Measurements from ENCODE around the gene VCAM1.
"Not testable (repeated sequence)": the region's sequence is repeated elsewhere in the genome, so short reads cannot be mapped to it uniquely, and the experiment has no call there.

The VCAM1 gene

DNA sequence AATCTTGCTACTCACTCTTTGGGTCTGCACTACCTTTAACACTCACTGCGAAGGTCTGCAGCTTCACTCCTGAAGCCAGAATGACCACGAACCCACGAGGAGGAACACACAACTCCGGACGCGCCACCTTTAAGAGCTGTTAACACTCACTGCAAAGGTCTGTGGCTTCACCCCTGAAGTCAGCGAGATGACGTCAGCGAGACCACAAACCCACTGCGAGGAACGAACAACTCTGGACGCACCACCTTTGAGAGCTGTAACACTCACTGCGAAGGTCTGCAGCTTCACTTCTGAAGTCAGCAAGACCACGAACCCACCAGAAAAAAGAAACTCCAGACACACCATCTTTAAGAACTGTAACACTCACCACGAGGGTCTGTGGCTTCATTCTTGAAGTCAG is 6.5 kb upstream of the VCAM1 start:
- ATAC-seq (replicated peaks), result peak; percentile 93
- Mint-ChIP-seq H3K27me3 (peaks cover 0 to 13% of the 10 kb centered on the region in 2 donors), H3K4me3 (peak overlapping the region; percentile 67 to 70), H3K4me1 (ENCODE audit: low read depth in 2 of 2) (peaks cover 13 to 29% of the 10 kb centered on the region in 2 donors), H3K27ac (peak overlapping the region; percentile 90 to 91), H3K36me3 (ENCODE audit: insufficient read depth) (peaks cover 11% of the 10 kb centered on the region)
- peak; percentile 70 to 79 (median 74) for DNase-seq
- not testable (repeated sequence) for H3K9me3 Mint-ChIP-seq

DNA sequence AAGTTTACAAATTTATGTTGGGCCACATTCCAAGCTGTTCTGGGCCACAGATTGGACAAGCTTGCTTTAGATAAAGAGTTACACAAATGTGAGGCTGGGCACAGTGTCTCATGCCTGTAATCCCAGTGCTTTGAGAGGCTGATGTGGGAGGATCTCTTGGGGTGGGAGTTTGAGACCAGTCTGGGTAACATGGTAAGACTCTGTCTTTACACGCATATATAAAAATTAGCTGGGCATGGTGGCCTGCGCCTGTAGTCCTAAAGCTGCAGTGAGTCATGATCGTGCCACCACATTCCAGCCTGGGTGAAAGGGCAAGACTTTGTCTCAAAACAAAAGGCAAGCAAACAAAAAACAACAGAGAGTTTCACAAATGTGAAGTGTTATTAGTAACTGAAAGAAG is 5.9 kb upstream of the VCAM1 start:
- H3K36me3 Mint-ChIP-seq (ENCODE audit: insufficient read depth), result peaks cover 11% of the 10 kb centered on the region
- peaks cover 13 to 29% of the 10 kb centered on the region in 2 donors for H3K4me1 Mint-ChIP-seq (ENCODE audit: low read depth in 2 of 2)
- peak overlapping the region; percentile 90 to 91 for H3K27ac Mint-ChIP-seq
- H3K4me3 Mint-ChIP-seq, result peak overlapping the region; percentile 67 to 70
- peaks cover 0 to 13% of the 10 kb centered on the region in 2 donors for H3K27me3 Mint-ChIP-seq
- H3K9me3 Mint-ChIP-seq, result no peaks in the 10 kb centered on the region
- ATAC-seq (replicated peaks) (no peak), DNase-seq (no peak)

DNA sequence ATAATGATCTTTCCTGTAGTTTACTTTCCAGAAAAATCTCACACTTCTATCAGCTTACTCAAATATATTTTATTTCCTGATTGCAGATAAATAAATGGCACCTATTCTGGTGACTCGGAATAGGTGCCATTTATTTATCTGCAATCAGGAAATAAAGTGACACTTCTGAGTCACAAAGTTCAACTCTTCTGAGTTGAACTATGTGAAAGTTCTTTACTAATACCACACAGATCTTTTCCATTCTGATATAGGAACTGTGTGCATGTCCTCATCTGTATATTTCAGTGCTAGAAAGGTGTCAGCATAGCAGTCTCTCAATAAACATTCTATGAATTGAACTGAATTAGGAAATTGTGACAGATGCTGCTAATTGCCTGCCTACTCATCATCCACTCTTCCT is 4.9 kb upstream of the VCAM1 start:
- ATAC-seq (replicated peaks), result peak; percentile 38
- Mint-ChIP-seq H3K27ac (peak overlapping the region in 1 of 2 donors; percentile 54), H3K4me1 (ENCODE audit: low read depth in 2 of 2) (peaks cover 15 to 29% of the 10 kb centered on the region in 2 donors), H3K36me3 (ENCODE audit: insufficient read depth) (peaks cover 11% of the 10 kb centered on the region), H3K4me3 (no peak overlapping the region), H3K27me3 (peaks cover 0 to 8% of the 10 kb centered on the region in 2 donors), H3K9me3 (no peaks in the 10 kb centered on the region)
- no peak for DNase-seq

DNA sequence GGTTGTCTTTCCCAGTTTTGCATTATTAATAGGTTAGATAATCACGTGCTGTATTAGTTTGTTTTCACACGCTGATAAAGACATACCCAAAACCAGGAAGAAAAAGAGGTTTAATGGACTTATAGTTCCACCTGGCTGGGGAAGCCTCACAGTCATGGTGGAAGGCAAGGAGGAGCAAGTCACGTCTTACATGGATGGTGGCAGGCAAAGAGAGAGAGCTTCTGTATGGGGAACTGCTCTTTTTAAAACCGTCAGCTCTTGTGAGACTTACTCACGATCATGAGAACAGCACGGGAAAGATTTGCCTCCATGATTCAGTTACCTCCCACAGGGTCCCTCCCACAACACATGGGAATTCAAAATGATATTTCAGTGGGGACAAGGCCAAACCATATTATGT is 2.3 kb upstream of the VCAM1 start:
- ATAC-seq (replicated peaks) (no peak), DNase-seq (no peak)
- Mint-ChIP-seq H3K27me3 (peaks cover 7 to 13% of the 10 kb centered on the region in 2 donors), H3K27ac (no peak overlapping the region), H3K9me3 (no peaks in the 10 kb centered on the region), H3K4me1 (ENCODE audit: low read depth in 2 of 2) (peaks cover 19 to 23% of the 10 kb centered on the region in 2 donors), H3K36me3 (ENCODE audit: insufficient read depth) (peaks cover 11% of the 10 kb centered on the region), H3K4me3 (no peak overlapping the region)

DNA sequence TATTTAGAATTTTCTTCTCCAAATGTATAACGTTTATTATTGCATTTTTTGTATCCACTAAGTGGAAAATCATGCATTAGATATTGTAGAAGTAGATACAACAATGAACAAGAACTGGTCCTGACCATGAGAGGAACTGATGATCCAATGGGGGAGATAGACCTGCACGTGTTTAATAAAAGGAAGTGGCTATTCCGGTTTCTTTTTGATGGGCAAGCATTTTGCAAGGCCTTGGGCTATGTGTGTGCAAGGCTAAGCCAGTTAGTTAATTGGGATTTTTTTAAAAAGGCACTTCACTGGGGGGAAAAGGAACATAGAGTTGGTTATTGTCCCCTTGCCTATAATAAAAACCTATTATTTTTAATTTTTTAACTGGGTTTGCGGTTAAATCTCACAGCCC is 961 bp upstream of the VCAM1 start:
- no peak overlapping the region for H3K27ac Mint-ChIP-seq
- H3K4me1 Mint-ChIP-seq (ENCODE audit: low read depth in 2 of 2), result peaks cover 9 to 10% of the 10 kb centered on the region in 2 donors
- H3K9me3 Mint-ChIP-seq, result no peaks in the 10 kb centered on the region
- H3K36me3 Mint-ChIP-seq (ENCODE audit: insufficient read depth), result peaks cover 2% of the 10 kb centered on the region
- H3K4me3 Mint-ChIP-seq, result no peak overlapping the region
- no peak for ATAC-seq (replicated peaks)
- DNase-seq, result no peak
- peaks cover 11 to 14% of the 10 kb centered on the region in 2 donors for H3K27me3 Mint-ChIP-seq

DNA sequence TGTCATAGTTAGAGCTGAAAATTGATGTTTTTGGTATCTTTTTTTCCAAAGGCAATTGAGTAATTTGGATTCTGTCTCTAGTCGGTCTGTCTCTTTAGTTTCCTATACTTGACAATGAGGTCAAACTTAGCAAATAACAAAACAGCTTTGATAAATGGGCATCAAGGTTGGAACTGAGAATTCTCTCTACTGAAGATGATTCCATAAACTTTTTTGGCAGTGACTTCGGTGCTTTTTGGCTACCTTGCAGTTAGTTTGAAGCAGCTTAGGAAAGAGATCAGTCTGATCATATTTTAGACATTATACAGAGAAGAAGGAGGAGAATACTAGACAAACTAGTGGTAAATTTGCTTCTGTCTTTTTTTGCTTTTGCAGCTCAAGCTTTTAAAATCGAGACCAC is 559 bp downstream of the VCAM1 start:
- Mint-ChIP-seq H3K9me3 (no peaks in the 10 kb centered on the region), H3K4me1 (ENCODE audit: low read depth in 2 of 2) (peaks cover 4 to 7% of the 10 kb centered on the region in 2 donors), H3K27ac (peak overlapping the region in 1 of 2 donors; percentile 67), H3K4me3 (peak overlapping the region; percentile 11 to 24), H3K36me3 (ENCODE audit: insufficient read depth) (no peaks in the 10 kb centered on the region), H3K27me3 (peaks cover 16 to 19% of the 10 kb centered on the region in 2 donors)
- no peak for ATAC-seq (replicated peaks)
- DNase-seq, result no peak

DNA sequence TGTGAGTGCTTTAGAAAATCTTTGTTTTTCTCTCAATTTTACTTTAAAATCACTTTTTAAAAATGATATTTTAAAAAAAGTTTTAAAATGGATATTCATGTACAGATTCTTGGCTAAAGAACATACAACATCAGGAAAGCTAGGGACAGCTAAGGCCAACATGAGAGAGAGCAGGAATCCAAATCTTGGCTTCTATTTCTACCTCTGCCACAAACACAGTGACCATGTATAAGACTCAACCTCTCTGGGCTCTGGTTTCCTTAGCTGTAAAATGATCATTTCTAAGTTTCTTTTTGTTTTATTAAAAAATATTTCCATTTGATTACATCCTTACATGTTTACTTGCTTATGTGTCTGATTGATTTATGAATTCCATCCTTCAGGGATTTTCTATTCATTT is 1.2 kb downstream of the VCAM1 start:
- no peaks in the 10 kb centered on the region for H3K9me3 Mint-ChIP-seq
- no peak overlapping the region for H3K27ac Mint-ChIP-seq
- H3K4me3 Mint-ChIP-seq, result no peak overlapping the region
- peaks cover 16 to 21% of the 10 kb centered on the region in 2 donors for H3K27me3 Mint-ChIP-seq
- DNase-seq, result no peak
- no peak for ATAC-seq (replicated peaks)
- peaks cover 4 to 7% of the 10 kb centered on the region in 2 donors for H3K4me1 Mint-ChIP-seq (ENCODE audit: low read depth in 2 of 2)
- no peaks in the 10 kb centered on the region for H3K36me3 Mint-ChIP-seq (ENCODE audit: insufficient read depth)

DNA sequence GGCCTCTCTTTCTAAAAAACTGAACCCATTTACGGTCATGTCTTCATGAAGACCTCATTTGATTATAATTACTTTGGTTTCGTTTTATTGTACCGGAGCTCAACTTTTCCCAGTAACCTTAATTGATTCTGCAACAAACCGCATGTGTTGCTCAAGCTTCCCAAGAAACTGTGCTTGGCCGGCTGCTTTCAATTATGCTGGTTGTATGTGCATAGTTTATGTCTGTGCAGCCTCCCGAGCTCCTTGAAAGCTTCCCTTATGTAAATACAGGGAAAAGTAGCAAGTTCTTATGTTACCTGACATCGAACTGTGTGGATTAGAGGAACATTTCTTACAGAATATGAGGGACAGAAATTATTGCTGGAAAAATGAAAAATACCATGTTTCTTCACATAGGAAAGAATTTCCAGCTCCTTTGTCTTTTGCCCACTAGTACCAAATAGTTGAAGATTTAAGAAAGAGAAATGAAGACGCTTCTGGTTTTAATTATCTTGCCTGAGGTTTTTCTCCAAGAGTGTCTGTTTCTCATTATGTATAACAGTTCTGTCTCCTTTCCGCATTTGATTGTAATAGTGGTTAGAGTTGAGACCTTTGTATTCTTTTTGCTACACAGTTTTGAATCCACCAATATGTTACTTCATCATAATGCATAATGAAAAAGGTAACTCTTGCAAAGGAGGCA is 2.1 kb downstream of the VCAM1 start:
- Mint-ChIP-seq H3K4me3 (peak overlapping the region; percentile 30 to 49), H3K4me1 (ENCODE audit: low read depth in 2 of 2) (peaks cover 4 to 7% of the 10 kb centered on the region in 2 donors), H3K27ac (no peak overlapping the region), H3K36me3 (ENCODE audit: insufficient read depth) (no peaks in the 10 kb centered on the region), H3K9me3 (no peaks in the 10 kb centered on the region), H3K27me3 (peaks cover 16 to 29% of the 10 kb centered on the region in 2 donors)
- DNase-seq, result no peak
- ATAC-seq (replicated peaks), result no peak

DNA sequence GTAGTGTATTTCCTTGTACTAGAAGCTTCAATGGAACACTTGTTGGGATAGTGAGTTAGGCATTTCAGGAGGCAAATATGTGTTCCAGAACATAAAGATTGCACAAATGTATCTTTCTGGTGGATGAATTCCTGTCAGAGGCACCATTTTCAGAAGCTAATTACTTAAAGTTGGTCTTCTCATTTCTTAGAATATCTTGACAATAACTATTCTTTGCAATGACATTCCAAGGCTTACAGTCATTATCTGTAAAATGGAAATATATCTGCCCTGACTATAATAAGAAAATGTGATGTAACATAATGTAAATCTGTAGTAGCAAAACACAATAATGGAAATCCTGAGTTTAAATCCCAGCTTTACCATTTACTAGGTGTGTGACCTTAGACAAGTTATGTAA is 2.7 kb downstream of the VCAM1 start:
- Mint-ChIP-seq H3K27me3 (peaks cover 16 to 29% of the 10 kb centered on the region in 2 donors), H3K27ac (no peak overlapping the region), H3K9me3 (no peaks in the 10 kb centered on the region), H3K4me1 (ENCODE audit: low read depth in 2 of 2) (peaks cover 4 to 7% of the 10 kb centered on the region in 2 donors), H3K36me3 (ENCODE audit: insufficient read depth) (no peaks in the 10 kb centered on the region), H3K4me3 (peak overlapping the region; percentile 2 to 30)
- DNase-seq (no peak), ATAC-seq (replicated peaks) (no peak)

DNA sequence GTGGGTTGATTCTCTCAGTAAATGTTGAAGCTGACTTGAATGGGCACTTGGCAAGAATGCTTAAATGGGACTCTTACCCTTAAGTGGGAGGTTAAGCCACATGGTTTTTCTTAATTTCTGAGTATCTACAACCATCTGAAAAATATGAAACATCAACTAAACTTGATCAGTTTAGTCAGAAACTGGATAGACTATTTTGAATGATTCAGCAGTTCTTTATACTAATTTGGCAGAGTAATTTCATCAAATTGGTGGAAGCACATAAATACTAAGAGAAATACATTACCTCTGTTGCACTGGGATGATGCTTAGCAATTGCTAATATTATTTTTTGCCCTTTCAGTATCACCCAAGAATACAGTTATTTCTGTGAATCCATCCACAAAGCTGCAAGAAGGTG is 4.7 kb downstream of the VCAM1 start:
- H3K9me3 Mint-ChIP-seq, result no peaks in the 10 kb centered on the region
- peaks cover 16 to 29% of the 10 kb centered on the region in 2 donors for H3K27me3 Mint-ChIP-seq
- ATAC-seq (replicated peaks), result no peak
- no peaks in the 10 kb centered on the region for H3K36me3 Mint-ChIP-seq (ENCODE audit: insufficient read depth)
- H3K4me1 Mint-ChIP-seq (ENCODE audit: low read depth in 2 of 2), result peaks cover 4 to 7% of the 10 kb centered on the region in 2 donors
- no peak for DNase-seq
- no peak overlapping the region for H3K4me3 Mint-ChIP-seq
- no peak overlapping the region for H3K27ac Mint-ChIP-seq

DNA sequence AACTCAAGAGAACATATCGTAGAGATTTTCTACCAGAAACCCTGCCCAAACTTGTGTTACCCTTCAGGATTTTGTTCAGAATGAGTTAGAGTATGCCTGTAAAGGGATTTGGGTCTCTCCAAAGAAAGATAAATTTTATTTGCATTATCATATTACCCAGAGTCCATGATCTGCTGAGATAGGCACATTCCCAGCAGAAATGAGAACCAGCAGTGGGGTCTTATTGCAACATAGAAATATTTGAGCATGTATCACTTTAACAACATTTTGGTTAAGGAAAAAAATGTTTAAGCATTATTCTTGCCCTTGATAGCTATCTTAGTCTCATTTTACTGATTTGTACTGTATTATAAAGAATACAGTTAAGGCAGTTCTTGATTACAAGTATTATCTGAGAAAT is 10.6 kb downstream of the VCAM1 start:
- H3K27ac Mint-ChIP-seq, result no peak overlapping the region
- no peaks in the 10 kb centered on the region for H3K4me1 Mint-ChIP-seq (ENCODE audit: low read depth in 2 of 2)
- peaks cover 0 to 10% of the 10 kb centered on the region in 2 donors for H3K27me3 Mint-ChIP-seq
- DNase-seq (no peak), ATAC-seq (replicated peaks) (no peak)
- H3K36me3 Mint-ChIP-seq (ENCODE audit: insufficient read depth), result no peaks in the 10 kb centered on the region
- H3K4me3 Mint-ChIP-seq, result no peak overlapping the region
- peaks cover 0 to 2% of the 10 kb centered on the region in 2 donors for H3K9me3 Mint-ChIP-seq

DNA sequence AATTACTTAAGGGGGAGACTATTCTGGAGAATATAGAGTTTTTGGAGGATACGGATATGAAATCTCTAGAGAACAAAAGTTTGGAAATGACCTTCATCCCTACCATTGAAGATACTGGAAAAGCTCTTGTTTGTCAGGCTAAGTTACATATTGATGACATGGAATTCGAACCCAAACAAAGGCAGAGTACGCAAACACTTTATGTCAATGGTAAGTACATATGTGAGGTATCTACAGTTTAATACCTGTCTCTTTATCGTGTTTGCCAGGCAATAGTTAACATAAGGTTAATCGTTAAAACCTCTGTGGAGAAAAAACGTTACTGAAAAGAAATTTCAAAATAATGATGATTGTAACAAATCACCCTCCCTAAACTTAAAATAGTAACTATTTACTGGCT is 11.8 kb downstream of the VCAM1 start:
- Mint-ChIP-seq H3K27ac (peak overlapping the region in 1 of 2 donors; percentile 15), H3K9me3 (peaks cover 0 to 2% of the 10 kb centered on the region in 2 donors), H3K4me1 (ENCODE audit: low read depth in 2 of 2) (no peaks in the 10 kb centered on the region), H3K4me3 (no peak overlapping the region), H3K36me3 (ENCODE audit: insufficient read depth) (no peaks in the 10 kb centered on the region), H3K27me3 (peaks cover 0 to 3% of the 10 kb centered on the region in 2 donors)
- DNase-seq, result no peak
- ATAC-seq (replicated peaks), result no peak

DNA sequence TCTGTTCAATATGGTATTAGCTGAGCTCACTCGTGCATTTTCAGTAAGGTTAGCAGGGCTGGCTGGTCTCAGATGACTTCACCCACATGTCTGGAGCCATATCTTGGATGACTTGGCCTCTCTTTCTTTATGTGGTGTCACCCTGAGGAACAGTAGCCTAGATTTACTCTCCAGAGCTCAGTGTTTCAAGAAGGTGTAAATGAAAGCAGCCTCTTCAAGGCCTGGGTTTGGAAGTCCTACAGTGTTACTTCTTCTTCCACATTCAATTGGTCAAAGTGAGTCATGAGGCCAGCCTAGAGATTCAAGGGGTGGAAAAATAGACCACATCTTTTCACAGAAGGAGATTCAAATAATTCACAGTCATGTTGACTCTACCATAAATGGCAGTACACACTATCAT is 12.2 kb downstream of the VCAM1 start:
- no peaks in the 10 kb centered on the region for H3K36me3 Mint-ChIP-seq (ENCODE audit: insufficient read depth)
- H3K4me3 Mint-ChIP-seq, result no peak overlapping the region
- H3K27me3 Mint-ChIP-seq, result no peaks in the 10 kb centered on the region
- no peak for ATAC-seq (replicated peaks)
- H3K4me1 Mint-ChIP-seq (ENCODE audit: low read depth in 2 of 2), result no peaks in the 10 kb centered on the region
- peaks cover 0 to 2% of the 10 kb centered on the region in 2 donors for H3K9me3 Mint-ChIP-seq
- no peak overlapping the region for H3K27ac Mint-ChIP-seq
- no peak for DNase-seq

DNA sequence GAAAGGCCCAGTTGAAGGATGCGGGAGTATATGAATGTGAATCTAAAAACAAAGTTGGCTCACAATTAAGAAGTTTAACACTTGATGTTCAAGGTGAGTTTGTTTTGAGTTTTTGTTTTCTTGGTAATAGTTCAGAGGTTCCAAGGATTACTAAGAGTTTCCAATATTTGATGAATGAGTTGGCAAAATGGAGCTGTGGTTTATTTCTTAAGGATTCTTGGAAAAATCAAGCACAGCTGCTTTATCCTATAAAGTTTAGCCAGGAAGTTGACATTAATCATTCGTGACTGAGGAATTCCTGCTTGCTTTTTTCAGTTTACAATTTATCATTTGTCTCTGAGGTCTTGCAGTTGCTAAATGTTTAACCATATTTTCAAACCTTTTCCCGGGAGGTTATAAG is 15.1 kb downstream of the VCAM1 start:
- no peak for DNase-seq
- Mint-ChIP-seq H3K27ac (no peak overlapping the region), H3K4me3 (no peak overlapping the region), H3K36me3 (ENCODE audit: insufficient read depth) (no peaks in the 10 kb centered on the region), H3K9me3 (peaks cover 0 to 2% of the 10 kb centered on the region in 2 donors), H3K4me1 (ENCODE audit: low read depth in 2 of 2) (no peaks in the 10 kb centered on the region), H3K27me3 (no peaks in the 10 kb centered on the region)
- no peak for ATAC-seq (replicated peaks)
